Ovary (tissue), 3 donors: ENCODE results near the gene FUT3.

Source experiments
- CTCF ChIP-seq, 3 donors: fragments of 450-650 bp in 2 of 3; fragments of 200-600 bp in 1 of 3; IDR thresholded peaks; one replicate each; pipeline versions ENCODE4 v1.5.1 to v1.8.0; 2016 to 2022; ENCODE audit warnings: antibody characterized with exemption in 3 of 3, mild to moderate bottlenecking in 1 of 3
- EP300 ChIP-seq: sonication (generic); formaldehyde crosslinking; IDR thresholded peaks from one replicate; pipeline ENCODE4 v1.6.1; 2017; ENCODE audit warnings: antibody characterized with exemption
- POLR2A ChIP-seq: fragments of 450-650 bp; IDR thresholded peaks from one replicate; pipeline ENCODE4 v1.6.1; 2017; ENCODE audit warnings: antibody characterized with exemption, mild to moderate bottlenecking, moderate library complexity
- donor health status: DM: no; HTN: no; CAD: no.

- TF ChIP-seq CTCF (IDR thresholded peaks at IDR 0.05) (no peak), POLR2A (no peak), EP300 (no peak)
These were observed 27.5 kb downstream of the FUT3 start for GRCh38 chr19:5823579-5824281.
